Bladder microvascular endothelial cell (primary cell): Measurements from ENCODE around the gene GJA5. TPM values are rescaled to one million over a fixed set of nuclear protein-coding genes. Genes with fewer than 3 reads are reported as not detected.

ENCODE experiments used
- total RNA-seq: library from RNA; depleted of rRNA; stranded (reverse); fragments of >200 nt; gene quantifications from 2 replicates; pipeline ENCODE4 v1.2.3, GENCODE V29; 2014

GJA5 gene
- total RNA-seq: 0.32 and 0.76 TPM in 2 replicates

GRCh38 chr1:147760481-147761260, at the start of gene GJA5:
GJA5 (minus strand) TSS chr1:147760602; CDS start chr1:147759238, 1,364 bp downstream.

Other genes starting within 250 kb of the GJA5 start
- 1.1 and 3.6 TPM in 2 replicates for gene BCL9, start 219.1 kb downstream of the GJA5 start, total RNA-seq
- gene ACP6, start 90.1 kb downstream of the GJA5 start, total RNA-seq: 1.8 and 3.4 TPM in 2 replicates
- gene GJA8, start 142.2 kb upstream of the GJA5 start, total RNA-seq: not detected in 2 replicates
- gene GPR89B, start 167.8 kb upstream of the GJA5 start, total RNA-seq: 9.7 and 12.5 TPM in 2 replicates